Measurements from ENCODE around the gene RXRA.

- TF ChIP-seq POLR2AphosphoS5 (IDR thresholded peaks at IDR 0.05; ENCODE audit: low read depth), result no peak
- no peak for TF ChIP-seq CTCF (IDR thresholded peaks at IDR 0.05; ENCODE audit: insufficient read depth, low read length)
- TF ChIP-seq SPI1 (IDR thresholded peaks at IDR 0.05; ENCODE audit: borderline replicate concordance, low read depth), result no peak
- TF ChIP-seq REST (IDR thresholded peaks at IDR 0.05; ENCODE audit: insufficient replicate concordance, low read depth), result no peak
Observed at GRCh38 chr9:134363450-134363849, 37.2 kb downstream of the RXRA start.
